Esophagus muscularis mucosa (tissue), 4 donors: ENCODE results near the gene FAM131C. TPM values are rescaled to one million over a fixed set of nuclear protein-coding genes. Genes with fewer than 3 reads are reported as not detected.

Experiments used
- DNase-seq: peaks from one replicate; pipeline ENCODE4 v3.0.0-alpha.2; 2017; ENCODE audit errors: extremely low spot score
- H3K27ac ChIP-seq, 4 donors: fragments of 200-600 bp; sonication (generic); replicated peaks in 1 of 4; 1 replicate in 3 of 4; 2 replicates in 1 of 4; pipeline ENCODE4 v1.5.1; 2016 to 2019; ENCODE audit warnings: mild to moderate bottlenecking in 1 of 4
- H3K27me3 ChIP-seq, 4 donors: fragments of 200-600 bp; sonication (generic); one replicate each; pipeline versions ENCODE4 v1.5.1 to v1.6.0; 2016 to 2019
- H3K36me3 ChIP-seq, 4 donors: fragments of 200-600 bp; sonication (generic); one replicate each; pipeline ENCODE4 v1.5.1; 2016 to 2019
- H3K4me1 ChIP-seq, 4 donors: fragments of 200-600 bp; sonication (generic); one replicate each; pipeline ENCODE4 v1.5.1; 2016 to 2019
- H3K4me3 ChIP-seq, 4 donors: fragments of 200-600 bp; sonication (generic); 1 replicate in 2 of 4; 2 replicates in 2 of 4; pipeline ENCODE4 v1.5.1; 2016 to 2019; ENCODE audit warnings: mild to moderate bottlenecking in 4 of 4, moderate library complexity in 1 of 4
- H3K9me3 ChIP-seq, 4 donors: fragments of 200-600 bp; sonication (generic); 1 replicate in 3 of 4; 2 replicates in 1 of 4; pipeline ENCODE4 v1.5.1; 2016 to 2019
- EP300 ChIP-seq: sonication (generic); formaldehyde crosslinking; IDR thresholded peaks from one replicate; pipeline ENCODE4 v1.6.1; 2017; ENCODE audit warnings: antibody characterized with exemption
- POLR2A ChIP-seq: fragments of 450-650 bp; IDR thresholded peaks from one replicate; pipeline ENCODE4 v1.6.1; 2017; ENCODE audit warnings: antibody characterized with exemption, moderate library complexity, mild to moderate bottlenecking, low read depth
- POLR2AphosphoS5 ChIP-seq, 2 donors: sonication (generic); formaldehyde crosslinking; IDR thresholded peaks; one replicate each; pipeline ENCODE4 v1.6.1; 2017; ENCODE audit warnings: antibody characterized with exemption in 2 of 2
- WGBS: methylation state at CpG from one replicate; pipeline ENCODE4 v1.1.5; 2018; 5-methylcytosine and 5-hydroxymethylcytosine counted together
- intact Hi-C: fragments of 100-400 bp; cut with DNase I; formaldehyde crosslinking; loops from one replicate; pipeline ENCODE4 v1.15.1; 2023
- total RNA-seq, 4 donors: library from RNA; depleted of rRNA; stranded (reverse); fragments of >200 nt; gene quantifications; one replicate each; pipeline versions ENCODE4 v1.1.0 to v1.2.1, GENCODE V29; 2016
- TF ChIP-seq, protein P1 (sequence below), 3 experiments: fragments of 200-600 bp in 2 of 3; fragments of 450-650 bp in 1 of 3; sonication (generic) in 2 of 3; IDR thresholded peaks; one replicate each; pipeline ENCODE4 v1.5.1; 2017 to 2019; ENCODE audit warnings: antibody characterized with exemption in 3 of 3, mild to moderate bottlenecking in 2 of 3, moderate library complexity in 1 of 3

The FAM131C gene
- total RNA-seq, 4 donors from 2014 or later: 0.33 to 0.39 TPM; not detected in 2

DNA sequence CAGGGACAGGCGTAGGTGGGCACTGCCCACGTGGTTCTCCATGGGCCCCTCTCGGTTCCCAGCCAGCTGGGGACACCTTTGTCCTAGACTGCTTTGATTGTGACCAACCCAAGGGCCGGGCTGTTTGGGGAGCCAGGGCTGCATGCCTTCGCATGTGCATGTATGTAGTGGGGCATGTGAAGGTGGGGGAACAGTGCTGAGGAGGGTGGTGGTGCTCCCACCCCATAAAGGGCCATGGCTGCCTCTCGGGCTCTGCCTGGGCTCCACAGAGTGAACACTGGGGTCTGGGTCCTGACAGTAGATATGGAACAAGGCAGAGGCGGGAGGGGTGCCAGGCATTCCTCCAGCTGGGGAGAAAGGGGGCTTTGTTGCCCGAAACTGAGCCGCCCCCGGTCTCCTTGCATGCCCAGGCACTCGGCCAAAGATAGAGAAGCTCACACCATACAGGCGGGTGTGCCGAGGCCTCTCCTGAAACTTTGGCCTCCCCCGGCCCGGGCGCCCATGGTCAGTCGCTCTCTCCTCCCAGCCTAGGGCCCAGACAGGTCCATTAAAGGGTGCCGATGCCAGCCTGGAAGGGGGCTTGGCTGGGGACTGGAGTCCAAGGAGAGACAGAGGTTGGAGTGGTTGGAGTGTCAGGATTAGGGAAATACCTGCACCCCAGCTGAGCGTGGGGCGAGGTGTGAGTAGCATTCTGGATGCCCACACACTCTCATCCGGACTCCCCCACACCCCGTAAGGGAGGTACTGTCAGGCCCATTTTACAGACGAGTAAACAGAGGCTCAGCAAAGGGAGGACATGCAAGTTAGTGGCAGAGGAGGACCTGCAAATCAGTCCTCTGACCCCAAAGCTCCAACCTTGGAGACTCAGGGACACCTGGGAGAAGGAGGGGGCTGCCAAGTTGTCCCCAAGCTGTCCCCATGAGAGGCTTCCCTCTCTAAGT lies 41.3 kb upstream of the FAM131C start:
- Histone ChIP-seq H3K27ac (no peak overlapping the region), H3K4me1 (peaks cover 0 to 19% (median 11%) of the 10 kb centered on the region in 4 donors), H3K9me3 (no peaks in the 10 kb centered on the region), H3K27me3 (no peaks in the 10 kb centered on the region), H3K4me3 (no peak overlapping the region), H3K36me3 (no peaks in the 10 kb centered on the region)
- DNase-seq: no peak
- 84% methylated on average over 22 of the region's 23 CpGs for WGBS
- TF ChIP-seq EP300 (no peak), POLR2AphosphoS5 (IDR thresholded peaks at IDR 0.05) (no peak), POLR2A (no peak)
- TF ChIP-seq, protein P1, sequence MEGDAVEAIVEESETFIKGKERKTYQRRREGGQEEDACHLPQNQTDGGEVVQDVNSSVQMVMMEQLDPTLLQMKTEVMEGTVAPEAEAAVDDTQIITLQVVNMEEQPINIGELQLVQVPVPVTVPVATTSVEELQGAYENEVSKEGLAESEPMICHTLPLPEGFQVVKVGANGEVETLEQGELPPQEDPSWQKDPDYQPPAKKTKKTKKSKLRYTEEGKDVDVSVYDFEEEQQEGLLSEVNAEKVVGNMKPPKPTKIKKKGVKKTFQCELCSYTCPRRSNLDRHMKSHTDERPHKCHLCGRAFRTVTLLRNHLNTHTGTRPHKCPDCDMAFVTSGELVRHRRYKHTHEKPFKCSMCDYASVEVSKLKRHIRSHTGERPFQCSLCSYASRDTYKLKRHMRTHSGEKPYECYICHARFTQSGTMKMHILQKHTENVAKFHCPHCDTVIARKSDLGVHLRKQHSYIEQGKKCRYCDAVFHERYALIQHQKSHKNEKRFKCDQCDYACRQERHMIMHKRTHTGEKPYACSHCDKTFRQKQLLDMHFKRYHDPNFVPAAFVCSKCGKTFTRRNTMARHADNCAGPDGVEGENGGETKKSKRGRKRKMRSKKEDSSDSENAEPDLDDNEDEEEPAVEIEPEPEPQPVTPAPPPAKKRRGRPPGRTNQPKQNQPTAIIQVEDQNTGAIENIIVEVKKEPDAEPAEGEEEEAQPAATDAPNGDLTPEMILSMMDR (IDR thresholded peaks at IDR 0.05): no peak
- intact Hi-C loops: no loop called here

DNA sequence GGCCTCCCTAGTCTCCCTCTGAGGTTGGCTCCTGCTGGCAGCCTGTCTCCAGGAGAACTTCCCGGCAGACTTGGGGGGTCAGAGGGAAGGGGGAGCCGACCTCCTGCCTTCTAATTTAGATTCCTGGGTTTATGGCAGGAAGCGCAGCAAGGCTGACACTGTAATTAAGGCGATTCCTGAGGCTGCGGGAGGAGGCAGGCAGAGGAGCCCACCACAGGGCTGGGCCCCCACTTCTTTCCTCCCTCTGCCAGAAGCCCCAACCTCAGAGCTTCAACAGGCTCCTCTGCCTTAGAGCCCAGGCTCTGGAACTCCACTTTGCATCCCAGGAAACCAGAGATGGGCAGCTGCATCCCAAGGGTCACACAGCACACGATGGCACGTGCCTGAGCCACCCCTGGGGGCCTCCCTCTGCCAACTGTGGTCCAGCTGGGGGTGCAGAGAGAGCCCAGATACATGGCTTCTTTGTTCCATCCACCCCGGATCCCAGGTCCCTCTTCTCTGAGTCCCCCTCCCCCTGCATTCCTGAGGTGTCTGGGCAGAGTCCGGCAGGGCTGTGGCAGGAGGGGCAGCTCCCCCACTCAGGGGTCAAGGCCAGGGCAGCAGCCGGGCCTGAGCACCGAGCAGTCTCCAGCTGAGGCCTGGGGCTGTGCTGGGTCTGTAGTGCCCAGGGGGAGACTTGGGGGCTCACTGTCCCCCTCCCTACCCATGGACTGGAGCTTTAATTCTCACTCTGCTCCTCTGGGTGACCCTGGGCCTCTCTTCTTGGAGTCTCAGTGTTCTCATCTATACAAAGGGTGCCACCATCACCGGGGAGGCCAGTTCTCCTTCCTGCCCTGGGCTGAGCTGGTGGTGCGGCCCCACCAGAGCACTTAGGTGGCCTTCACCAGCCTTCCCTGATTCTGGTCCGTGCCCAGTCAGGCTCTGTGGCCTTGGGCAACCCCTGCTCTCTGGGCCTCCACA lies 39.4 kb upstream of the FAM131C start:
- peaks cover 0 to 19% (median 11%) of the 10 kb centered on the region in 4 donors for H3K4me1 ChIP-seq
- DNase-seq: no peak
- H3K27ac ChIP-seq: no peak overlapping the region
- H3K9me3 ChIP-seq: peaks cover 0 to 9% (median 6%) of the 10 kb centered on the region in 4 donors
- no peak overlapping the region for H3K4me3 ChIP-seq
- no peaks in the 10 kb centered on the region for H3K27me3 ChIP-seq
- intact Hi-C loops: no loop called here
- WGBS: 81% methylated on average over 9 of the region's 14 CpGs
- TF ChIP-seq, protein P1 (IDR thresholded peaks at IDR 0.05): no peak
- TF ChIP-seq POLR2A: no peak
- no peak for TF ChIP-seq EP300
- TF ChIP-seq POLR2AphosphoS5 (IDR thresholded peaks at IDR 0.05): no peak
- no peaks in the 10 kb centered on the region for H3K36me3 ChIP-seq

DNA sequence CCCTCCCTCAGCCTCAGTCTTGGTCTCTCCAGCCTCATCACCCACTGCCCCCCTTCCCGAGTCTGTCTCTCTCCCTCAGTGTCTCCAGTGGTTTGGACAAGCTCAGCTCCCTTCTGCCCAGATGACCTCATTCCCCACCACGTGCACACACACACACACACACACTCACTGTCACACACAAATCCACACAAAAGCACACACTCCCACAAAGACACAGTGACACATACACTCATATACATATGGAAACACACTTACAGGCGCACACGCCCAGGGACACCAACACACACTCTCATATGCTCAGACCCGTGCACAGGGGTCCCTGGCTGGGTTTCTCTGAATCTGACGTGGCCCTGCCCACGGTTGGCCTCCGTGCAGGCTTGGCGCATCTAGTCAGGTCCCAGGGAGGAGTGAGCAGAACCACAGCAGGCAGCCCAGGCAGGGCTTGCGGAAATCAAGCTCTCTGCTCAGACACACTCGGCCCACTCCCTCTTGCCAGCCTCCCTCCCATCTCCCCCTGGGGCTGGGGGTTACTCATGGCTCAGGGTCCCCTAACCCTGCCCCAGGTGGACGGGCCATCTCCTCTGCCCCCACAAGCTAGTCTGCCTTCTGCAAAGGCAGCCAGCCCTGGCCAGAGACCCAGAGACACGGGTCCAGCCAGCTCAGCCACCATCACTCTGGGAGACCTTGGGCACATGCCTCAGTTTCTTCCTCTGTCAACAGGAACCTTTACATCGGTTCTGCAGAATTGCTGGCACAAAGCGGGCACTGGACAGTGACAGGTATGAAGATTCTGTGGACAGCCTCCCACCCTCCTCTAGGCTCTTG lies 38.5 kb upstream of the FAM131C start:
- 58% methylated on average over 14 of the region's 15 CpGs for WGBS
- intact Hi-C loops: no loop called here
- H3K4me1 ChIP-seq: peaks cover 0 to 19% (median 11%) of the 10 kb centered on the region in 4 donors
- peaks cover 0 to 12% (median 8%) of the 10 kb centered on the region in 4 donors for H3K9me3 ChIP-seq
- H3K27me3 ChIP-seq: no peaks in the 10 kb centered on the region
- TF ChIP-seq, protein P1 (IDR thresholded peaks at IDR 0.05): no peak
- TF ChIP-seq POLR2AphosphoS5 (IDR thresholded peaks at IDR 0.05) (no peak), EP300 (no peak), POLR2A (no peak)
- DNase-seq: no peak
- H3K36me3 ChIP-seq: no peaks in the 10 kb centered on the region
- no peak overlapping the region for H3K27ac ChIP-seq
- H3K4me3 ChIP-seq: no peak overlapping the region

DNA sequence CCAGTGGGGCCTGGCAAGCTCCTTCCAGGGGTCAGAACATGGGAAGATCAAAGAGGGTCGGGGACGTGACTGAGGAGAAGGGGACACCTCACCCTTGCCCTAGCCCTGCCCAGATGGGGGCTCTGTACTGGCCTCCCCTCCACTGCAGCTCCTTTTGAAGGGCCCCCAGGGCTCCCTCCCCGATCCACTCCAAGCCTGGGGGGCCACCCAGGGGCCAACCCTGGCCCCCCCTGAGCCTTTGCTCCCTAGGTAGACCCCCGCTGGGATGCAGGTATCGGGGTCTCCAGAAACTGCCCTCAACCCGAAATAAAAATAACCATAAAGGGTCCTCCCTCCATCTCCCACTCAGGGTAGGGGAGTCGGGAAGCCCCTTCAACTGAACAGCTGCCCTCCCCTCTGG lies 37.4 kb upstream of the FAM131C start:
- no peaks in the 10 kb centered on the region for H3K36me3 ChIP-seq
- H3K4me1 ChIP-seq: peaks cover 0 to 19% (median 11%) of the 10 kb centered on the region in 4 donors
- 85% methylated on average over 5 of the region's 7 CpGs for WGBS
- H3K27me3 ChIP-seq: no peaks in the 10 kb centered on the region
- no peak for DNase-seq
- no peak overlapping the region for H3K4me3 ChIP-seq
- H3K27ac ChIP-seq: no peak overlapping the region
- TF ChIP-seq POLR2A: no peak
- TF ChIP-seq POLR2AphosphoS5 (IDR thresholded peaks at IDR 0.05): no peak
- no peak for TF ChIP-seq EP300
- H3K9me3 ChIP-seq: peaks cover 0 to 12% (median 8%) of the 10 kb centered on the region in 4 donors
- intact Hi-C loops: no loop called here
